Stimulated activated CD4-positive, alpha-beta T cell treated with anti-CD3 and anti-CD28 coated beads, Interleukin-15, amount 100 ng/mL, for 24 hours (primary cell): ENCODE measurements around the gene UVRAG.
"Not testable (repeated sequence)": the region's sequence is repeated elsewhere in the genome, so short reads cannot be mapped to it uniquely, and the experiment has no call there.

ENCODE experiments used
- DNase-seq: peaks from one replicate; pipeline ENCODE4 v3.0.0-alpha.2; 2020

Gene UVRAG

GRCh38 chr11:75850787-75851186 lies 35.8 kb downstream of the UVRAG start:
- no peak for DNase-seq

- DNase-seq = no peak
Observed at GRCh38 chr11:75851203-75851602, 36.2 kb downstream of the UVRAG start.

GRCh38 chr11:75852406-75853017 lies 37.5 kb downstream of the UVRAG start:
- DNase-seq = no peak

GRCh38 chr11:75853563-75853962 lies 38.6 kb downstream of the UVRAG start:
- DNase-seq = not testable (repeated sequence)

- DNase-seq = no peak
Observed at GRCh38 chr11:75853971-75854370, 39.0 kb downstream of the UVRAG start.

- no peak for DNase-seq
Observed at GRCh38 chr11:75855206-75855605, 40.2 kb downstream of the UVRAG start.

- no peak for DNase-seq
Observed at GRCh38 chr11:75856912-75857311, 41.9 kb downstream of the UVRAG start.

- DNase-seq = no peak
Observed at GRCh38 chr11:75858042-75858441, 43.0 kb downstream of the UVRAG start.

- no peak for DNase-seq
Observed at GRCh38 chr11:75858613-75859012, 43.6 kb downstream of the UVRAG start.

- no peak for DNase-seq
Observed at GRCh38 chr11:75859614-75860013, 44.6 kb downstream of the UVRAG start.

- DNase-seq = no peak
Observed at GRCh38 chr11:75862437-75862836, 47.4 kb downstream of the UVRAG start.

- DNase-seq = peak; percentile 57
Observed at GRCh38 chr11:75867778-75868374, 52.9 kb downstream of the UVRAG start.

- no peak for DNase-seq
Observed at GRCh38 chr11:75868990-75869389, 54.0 kb downstream of the UVRAG start.

- DNase-seq = no peak
Observed at GRCh38 chr11:75869661-75870455, 54.8 kb downstream of the UVRAG start.

GRCh38 chr11:75872887-75873416 lies 57.9 kb downstream of the UVRAG start:
- peak; percentile 19 for DNase-seq

GRCh38 chr11:75873417-75874221 lies 58.6 kb downstream of the UVRAG start:
- no peak for DNase-seq

- no peak for DNase-seq
Observed at GRCh38 chr11:75874684-75875341, 59.8 kb downstream of the UVRAG start.

GRCh38 chr11:75877327-75877726 lies 62.3 kb downstream of the UVRAG start:
- DNase-seq = not testable (repeated sequence)

GRCh38 chr11:75877931-75878330 lies 62.9 kb downstream of the UVRAG start:
- not testable (repeated sequence) for DNase-seq

- DNase-seq = no peak
Observed at GRCh38 chr11:75878933-75879332, 63.9 kb downstream of the UVRAG start.

GRCh38 chr11:75879737-75880136 lies 64.7 kb downstream of the UVRAG start:
- no peak for DNase-seq

- not testable (repeated sequence) for DNase-seq
Observed at GRCh38 chr11:75880343-75880742, 65.3 kb downstream of the UVRAG start.
